Loucy (cell line): ENCODE results near the gene ZSCAN9.

ENCODE experiments used
- H2AFZ ChIP-seq: fragments of 200-600 bp; sonication (generic); 2 replicates; pipeline ENCODE4 v1.6.0; 2016; ENCODE audit warnings: antibody characterized with exemption, mild to moderate bottlenecking, low read length, moderate library complexity
- H3F3A ChIP-seq: fragments of 200-600 bp; 2 replicates; pipeline ENCODE4 v1.6.0; 2016; ENCODE audit warnings: antibody characterized with exemption, low read depth, mild to moderate bottlenecking
- H3K27me3 ChIP-seq: fragments of 200-600 bp; sonication (generic); 2 replicates; pipeline ENCODE4 v1.6.1; 2014; ENCODE audit warnings: low read length, mild to moderate bottlenecking; ENCODE audit not compliant: insufficient read depth, poor library complexity, severe bottlenecking
- H3K36me3 ChIP-seq: fragments of 200-600 bp; sonication (generic); 2 replicates; pipeline ENCODE4 v1.6.1; 2016; ENCODE audit warnings: low read length; ENCODE audit not compliant: insufficient read depth
- H3K4me1 ChIP-seq: fragments of 200-600 bp; sonication (generic); 2 replicates; pipeline ENCODE4 v1.5.1; 2014; ENCODE audit warnings: low read length, mild to moderate bottlenecking; ENCODE audit not compliant: insufficient read depth, poor library complexity, severe bottlenecking
- H3K4me2 ChIP-seq: fragments of 200-600 bp; sonication (generic); 2 replicates; pipeline ENCODE4 v1.6.0; 2014; ENCODE audit warnings: antibody characterized with exemption, low read length, low read depth, mild to moderate bottlenecking; ENCODE audit not compliant: poor library complexity, severe bottlenecking
- H3K4me3 ChIP-seq: fragments of 200-600 bp; sonication (generic); 2 replicates; pipeline ENCODE4 v1.5.1; 2014; ENCODE audit warnings: low read length, mild to moderate bottlenecking, mixed read lengths; ENCODE audit not compliant: poor library complexity, severe bottlenecking
- H3K79me2 ChIP-seq: fragments of 200-600 bp; sonication (generic); 2 replicates; pipeline ENCODE4 v1.6.1; 2014; ENCODE audit warnings: low read length; ENCODE audit not compliant: insufficient read depth
- H3K9ac ChIP-seq: fragments of 200-600 bp; sonication (generic); 2 replicates; pipeline ENCODE4 v1.6.0; 2014; ENCODE audit warnings: mild to moderate bottlenecking, low read depth, low read length, moderate library complexity; ENCODE audit not compliant: poor library complexity, severe bottlenecking
- H3K9me2 ChIP-seq: fragments of 200-600 bp; sonication (generic); replicated peaks from 2 replicates; pipeline ENCODE4 v1.6.1; 2016; ENCODE audit warnings: low read depth, low read length, mixed read lengths
- H3K9me3 ChIP-seq: fragments of 200-600 bp; sonication (generic); 2 replicates; pipeline ENCODE4 v1.6.1; 2014; ENCODE audit warnings: mild to moderate bottlenecking, antibody characterized with exemption, low read length, low read depth; ENCODE audit not compliant: insufficient read depth
- H4K20me1 ChIP-seq: fragments of 200-600 bp; sonication (generic); 2 replicates; pipeline ENCODE4 v1.6.0; 2014; ENCODE audit warnings: antibody characterized with exemption, low read length, mild to moderate bottlenecking; ENCODE audit not compliant: insufficient read depth, poor library complexity, severe bottlenecking
- CTCF ChIP-seq: fragments of 200-600 bp; sonication (generic); conservative IDR thresholded peaks from 2 replicates; pipeline ENCODE4 v1.5.1; 2014; ENCODE audit warnings: mild to moderate bottlenecking, antibody characterized with exemption, low read length
- EZH2phosphoT487 ChIP-seq: fragments of 200-600 bp; IDR thresholded peaks from 2 replicates; pipeline ENCODE4 v1.6.1; 2018; ENCODE audit warnings: antibody characterized with exemption, mild to moderate bottlenecking, moderate library complexity, borderline replicate concordance

The ZSCAN9 gene

DNA sequence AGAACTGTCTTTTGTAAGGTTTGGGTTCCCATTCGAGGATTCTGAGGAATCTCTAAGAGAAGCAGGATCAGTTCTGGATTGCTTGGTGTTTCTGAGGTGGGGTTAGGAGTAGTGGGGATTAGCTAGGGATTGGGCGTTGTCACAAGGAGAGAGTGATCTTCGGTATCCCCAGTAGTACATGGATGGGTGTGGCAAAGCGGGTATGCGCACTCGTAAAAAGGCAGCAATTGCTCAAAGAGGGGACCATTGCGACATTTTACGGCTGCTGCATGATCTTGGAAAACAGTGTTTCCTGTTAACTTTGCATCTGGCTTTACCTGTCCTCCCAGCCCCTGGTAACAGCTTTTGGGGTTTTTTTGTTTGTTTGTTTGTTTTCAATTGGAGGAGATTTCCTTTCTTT is 9.7 kb upstream of the ZSCAN9 start:
- Histone ChIP-seq H3K9me3 (no peaks in the 10 kb centered on the region), H3K4me3 (no peak overlapping the region), H3K36me3 (no peaks in the 10 kb centered on the region), H3K4me1 (peaks cover under 1% of the 10 kb centered on the region), H2AFZ (no peak overlapping the region), H4K20me1 (no peaks in the 10 kb centered on the region), H3K79me2 (no peaks in the 10 kb centered on the region), H3K9me2 (no peaks in the 10 kb centered on the region), H3F3A (no peaks in the 10 kb centered on the region), H3K27me3 (no peaks in the 10 kb centered on the region), H3K4me2 (no peak overlapping the region), H3K9ac (no peak overlapping the region)
- TF ChIP-seq EZH2phosphoT487 = no peak
- TF ChIP-seq CTCF = no peak

DNA sequence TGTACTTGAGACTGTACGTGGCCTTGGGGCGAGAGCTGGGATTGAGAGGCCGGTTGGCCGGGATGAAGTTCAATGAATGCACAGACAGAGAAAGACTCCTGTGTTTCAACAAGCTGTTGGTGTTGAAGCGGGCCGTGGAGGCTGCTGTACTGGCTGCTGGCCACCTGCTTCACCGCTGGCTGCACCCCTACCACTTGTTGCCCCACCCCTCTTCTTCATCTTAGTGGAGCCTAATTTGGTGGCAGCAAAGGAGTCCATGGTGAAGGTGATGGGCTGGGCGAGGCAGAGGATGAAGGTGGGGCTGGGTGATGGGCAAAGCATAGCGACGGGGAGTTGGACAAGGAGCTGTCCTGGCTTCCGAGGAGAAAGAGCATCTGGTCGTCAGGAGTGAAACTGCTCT is 7.2 kb upstream of the ZSCAN9 start:
- no peak overlapping the region for H2AFZ ChIP-seq
- no peaks in the 10 kb centered on the region for H4K20me1 ChIP-seq
- H3K4me2 ChIP-seq = no peak overlapping the region
- H3K9me3 ChIP-seq = no peaks in the 10 kb centered on the region
- H3K27me3 ChIP-seq = no peaks in the 10 kb centered on the region
- TF ChIP-seq CTCF (no peak), EZH2phosphoT487 (no peak)
- peaks cover 4% of the 10 kb centered on the region for H3K4me1 ChIP-seq
- no peak overlapping the region for H3K9ac ChIP-seq
- H3K4me3 ChIP-seq = no peak overlapping the region
- no peaks in the 10 kb centered on the region for H3K36me3 ChIP-seq
- H3K79me2 ChIP-seq = no peaks in the 10 kb centered on the region
- H3K9me2 ChIP-seq = no peaks in the 10 kb centered on the region
- H3F3A ChIP-seq = no peaks in the 10 kb centered on the region

- H3K79me2 ChIP-seq = no peaks in the 10 kb centered on the region
- no peaks in the 10 kb centered on the region for H4K20me1 ChIP-seq
- TF ChIP-seq EZH2phosphoT487 (no peak), CTCF (no peak)
- H3K4me2 ChIP-seq = no peak overlapping the region
- H3K4me1 ChIP-seq = peaks cover 4% of the 10 kb centered on the region
- no peaks in the 10 kb centered on the region for H3K9me3 ChIP-seq
- no peaks in the 10 kb centered on the region for H3K9me2 ChIP-seq
- H2AFZ ChIP-seq = no peak overlapping the region
- no peak overlapping the region for H3K4me3 ChIP-seq
- no peaks in the 10 kb centered on the region for H3K27me3 ChIP-seq
- no peaks in the 10 kb centered on the region for H3F3A ChIP-seq
- no peaks in the 10 kb centered on the region for H3K36me3 ChIP-seq
- no peak overlapping the region for H3K9ac ChIP-seq
Observed at GRCh38 chr6:28218312-28219248, 6.5 kb upstream of the ZSCAN9 start.
